ENCODE results near the gene KCNAB2.

KCNAB2 gene

GRCh38 chr1:6134741-6135510 lies 89.2 kb downstream of the KCNAB2 start:
- FAIRE-seq, result no peak

DNA sequence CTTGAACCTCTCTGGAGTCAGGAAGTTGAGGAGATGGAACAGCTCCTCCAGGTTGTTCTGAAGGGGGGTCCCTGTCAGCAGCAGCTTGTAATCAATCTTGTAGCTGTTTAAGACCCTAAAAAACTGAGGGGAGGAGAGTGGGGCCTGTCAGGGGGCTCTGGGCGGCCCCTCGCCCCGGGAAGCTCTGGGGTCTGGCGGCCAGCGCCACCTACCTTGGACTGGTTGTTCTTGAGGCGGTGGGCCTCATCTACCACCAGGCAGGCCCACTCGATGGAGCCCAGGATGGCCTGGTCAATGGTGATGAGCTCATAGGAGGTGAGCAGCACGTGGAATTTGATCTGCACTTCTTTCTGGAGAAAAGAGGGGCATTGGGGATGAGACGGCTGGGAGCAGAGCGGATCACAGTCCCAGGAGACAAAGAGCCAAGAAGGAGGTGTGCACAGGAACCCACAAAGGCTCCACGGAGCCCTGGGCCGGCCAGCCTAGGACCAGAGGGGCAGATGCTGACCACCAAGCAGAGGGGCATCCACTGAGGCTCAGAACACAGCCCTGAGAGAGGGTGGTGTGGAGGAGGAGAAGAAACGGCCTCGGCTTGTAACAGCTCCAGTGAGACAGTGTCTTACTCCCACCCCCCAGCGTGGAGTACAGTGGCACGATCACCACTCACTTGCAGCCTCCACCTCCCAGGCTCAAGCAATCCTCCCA lies 91.0 kb downstream of the KCNAB2 start:
- no peak for FAIRE-seq

DNA sequence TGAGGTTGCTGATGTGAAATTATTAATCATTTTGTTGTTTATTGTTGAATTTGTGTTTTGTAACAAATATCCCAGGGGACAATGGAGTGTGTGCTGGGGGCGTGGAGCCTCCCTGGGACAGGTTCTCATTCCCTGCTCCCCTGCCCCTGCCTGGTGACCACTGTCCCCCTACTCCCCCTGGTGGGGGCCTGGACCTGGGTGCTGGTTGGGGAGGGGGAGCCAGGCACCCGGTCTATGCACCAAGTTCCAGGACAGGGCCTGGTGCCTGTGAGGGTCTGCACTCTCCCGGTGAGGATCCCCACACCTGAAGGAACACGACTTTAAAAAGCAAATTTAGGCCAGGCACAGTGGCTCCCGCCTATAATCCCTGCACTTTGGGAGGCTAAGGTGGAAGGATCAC lies 92.1 kb downstream of the KCNAB2 start:
- no peak for FAIRE-seq

- FAIRE-seq, result no peak
Observed at GRCh38 chr1:6140413-6140812, 94.7 kb downstream of the KCNAB2 start.

GRCh38 chr1:6141592-6141991 lies 95.9 kb downstream of the KCNAB2 start:
- FAIRE-seq, result no peak

DNA sequence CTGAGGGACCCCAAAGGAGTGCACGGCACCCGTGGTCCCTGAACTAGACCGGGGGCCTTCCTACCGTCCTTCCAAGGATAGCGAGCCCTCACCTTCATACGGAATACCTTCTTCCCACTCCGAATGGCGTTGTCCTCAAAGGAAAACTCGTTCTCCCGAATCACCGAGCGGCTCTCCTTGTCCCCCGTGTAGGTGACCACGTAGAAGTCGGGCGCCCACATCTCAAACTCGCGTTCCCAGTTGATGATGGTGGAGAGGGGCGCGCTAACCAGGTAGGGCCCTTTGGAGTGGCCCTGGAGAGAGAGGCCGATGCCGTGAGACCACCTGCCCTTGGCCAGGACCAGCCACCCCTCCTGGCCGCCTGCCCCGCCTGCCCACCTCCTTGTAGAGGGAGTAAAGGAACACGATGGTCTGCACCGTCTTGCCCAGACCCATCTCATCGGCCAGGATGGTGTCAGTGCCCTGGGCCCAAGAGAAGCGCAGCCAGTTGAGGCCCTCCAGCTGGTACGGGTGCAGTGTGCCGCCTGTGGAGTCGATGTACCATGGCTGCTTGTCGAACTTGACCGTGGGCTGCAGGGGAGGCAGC lies 96.4 kb downstream of the KCNAB2 start:
- FAIRE-seq, result no peak

DNA sequence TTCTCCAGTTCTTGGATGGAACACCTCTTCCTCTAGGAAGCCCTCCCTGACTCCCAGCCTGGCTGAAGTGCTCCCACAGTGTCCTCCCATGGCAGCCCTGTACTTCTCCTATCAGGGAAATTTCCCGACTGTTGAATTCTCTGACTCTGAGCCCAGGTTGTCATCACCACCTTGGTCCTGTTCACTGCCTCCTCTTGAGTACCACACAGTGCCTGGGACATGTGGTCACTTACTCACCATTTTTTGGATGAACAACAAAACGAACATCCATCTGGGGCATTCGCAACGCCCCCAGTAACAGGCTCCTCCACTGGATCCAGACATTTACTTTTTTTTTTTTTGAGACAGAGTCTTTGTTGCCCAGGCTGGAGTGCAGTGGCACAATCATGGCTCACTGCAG lies 97.0 kb downstream of the KCNAB2 start:
- FAIRE-seq, result no peak

GRCh38 chr1:6143395-6143794 lies 97.7 kb downstream of the KCNAB2 start:
- FAIRE-seq, result no peak

DNA sequence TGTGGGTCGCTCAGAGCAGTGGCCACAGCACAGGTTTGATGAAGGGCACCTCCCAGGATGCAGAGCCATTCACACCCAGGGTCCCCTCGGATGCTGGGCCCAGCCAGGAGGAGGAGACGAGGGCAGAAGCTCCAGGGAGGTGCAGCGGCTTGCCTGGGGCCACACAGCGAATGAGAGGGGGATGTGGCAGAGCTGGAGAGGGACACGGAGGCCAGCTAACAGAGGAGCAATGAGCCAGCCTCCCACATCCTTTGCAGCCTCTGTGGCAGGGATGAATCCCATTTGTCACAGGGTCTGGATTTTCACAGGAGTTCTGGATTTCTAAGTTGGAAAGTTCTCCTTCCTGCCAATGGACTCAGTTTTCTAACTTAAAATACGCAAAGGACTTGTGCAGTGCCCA lies 98.5 kb downstream of the KCNAB2 start:
- no peak for FAIRE-seq

- FAIRE-seq, result no peak
Observed at GRCh38 chr1:6144647-6145395, 99.1 kb downstream of the KCNAB2 start.

- no peak for FAIRE-seq
Observed at GRCh38 chr1:6145396-6145750, 99.7 kb downstream of the KCNAB2 start.

DNA sequence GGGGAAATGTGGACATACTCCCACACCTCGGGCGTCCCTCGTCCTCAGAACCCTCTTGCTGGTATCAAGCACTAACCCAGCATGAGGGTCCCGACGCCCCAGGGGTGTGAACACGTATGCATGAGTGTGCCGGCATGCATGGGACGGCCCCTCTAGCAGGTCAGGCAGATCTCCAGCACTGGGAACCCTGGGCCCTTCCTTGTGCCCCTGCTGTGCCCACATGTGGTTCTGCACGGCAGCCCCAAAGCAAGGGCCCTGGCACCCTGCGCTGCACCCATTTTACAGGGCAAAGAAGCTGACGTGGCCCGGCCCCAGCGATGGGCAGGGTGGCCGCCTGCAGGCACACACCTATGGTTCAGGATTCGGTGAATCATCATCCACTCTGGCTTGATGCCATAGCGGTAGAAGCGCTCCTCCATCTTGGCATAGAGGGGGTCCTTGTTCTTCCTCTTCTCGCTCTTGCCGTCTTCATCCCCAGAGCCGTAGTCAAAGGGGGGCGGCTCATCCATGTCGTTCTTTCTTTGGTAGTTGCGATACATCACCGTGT lies 100.2 kb downstream of the KCNAB2 start:
- no peak for FAIRE-seq

DNA sequence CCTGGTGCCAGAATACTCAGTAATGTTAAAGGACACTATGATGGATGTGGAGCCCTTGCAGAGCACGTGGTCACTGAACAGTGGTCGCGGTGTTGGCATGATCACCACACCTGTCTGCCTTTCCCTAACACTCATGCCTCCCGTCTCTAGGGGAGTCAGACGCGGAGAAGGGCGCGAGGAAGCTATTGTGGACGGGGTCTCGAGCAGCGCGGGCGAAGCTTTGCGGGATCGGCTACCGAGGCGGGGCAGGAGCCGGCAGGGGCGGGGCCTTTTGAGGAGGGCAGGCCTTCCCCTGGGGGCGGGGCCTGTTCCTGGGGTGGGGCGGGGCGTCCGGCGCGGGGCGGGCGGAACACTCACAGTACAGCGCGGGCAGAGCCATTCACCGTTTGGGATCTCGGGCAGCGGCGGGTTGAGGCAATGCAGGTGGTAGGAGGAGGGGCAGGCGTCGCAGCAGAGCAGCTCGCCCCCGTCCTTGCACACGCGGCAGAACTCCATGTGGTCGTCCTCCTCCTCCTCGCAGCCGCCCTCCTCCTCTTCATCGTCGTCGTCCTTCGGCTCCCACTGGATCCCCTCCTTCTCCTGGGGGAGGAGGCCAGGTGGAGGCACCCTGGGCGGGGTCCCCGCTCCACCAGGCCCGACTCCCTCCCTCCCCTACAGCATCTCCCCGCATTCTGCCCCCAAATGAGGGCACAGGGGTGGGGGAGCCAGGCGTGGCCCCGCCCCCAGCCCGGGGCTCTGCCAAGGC lies 103.0 kb downstream of the KCNAB2 start:
- FAIRE-seq, result no peak

DNA sequence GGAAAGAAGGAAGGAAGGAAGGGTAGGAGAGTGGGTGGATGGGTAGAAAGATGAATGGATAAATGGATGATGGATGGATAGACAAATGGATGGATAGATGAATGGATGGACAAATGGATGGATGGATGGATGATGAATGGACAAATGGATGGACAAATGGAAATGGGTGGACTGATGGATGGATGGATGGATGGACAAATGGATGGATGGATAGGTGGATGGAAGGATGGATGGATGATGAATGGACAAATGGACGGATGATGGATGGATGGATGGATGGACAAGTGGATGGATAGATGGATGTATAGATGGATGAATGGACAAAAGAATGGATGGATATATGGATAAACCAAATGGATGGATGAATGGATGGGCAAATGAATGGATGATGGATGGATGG lies 103.9 kb downstream of the KCNAB2 start:
- FAIRE-seq, result no peak

- FAIRE-seq, result no peak
Observed at GRCh38 chr1:6150006-6150938, 104.6 kb downstream of the KCNAB2 start.

Measured in colon (tissue), 2 donors.